ENCODE measurements around the gene OPALIN. TPM values are rescaled to one million over a fixed set of nuclear protein-coding genes. Genes with fewer than 3 reads are reported as not detected.

Gene OPALIN
- polyA plus RNA-seq, 3 donors, result not detected

DNA sequence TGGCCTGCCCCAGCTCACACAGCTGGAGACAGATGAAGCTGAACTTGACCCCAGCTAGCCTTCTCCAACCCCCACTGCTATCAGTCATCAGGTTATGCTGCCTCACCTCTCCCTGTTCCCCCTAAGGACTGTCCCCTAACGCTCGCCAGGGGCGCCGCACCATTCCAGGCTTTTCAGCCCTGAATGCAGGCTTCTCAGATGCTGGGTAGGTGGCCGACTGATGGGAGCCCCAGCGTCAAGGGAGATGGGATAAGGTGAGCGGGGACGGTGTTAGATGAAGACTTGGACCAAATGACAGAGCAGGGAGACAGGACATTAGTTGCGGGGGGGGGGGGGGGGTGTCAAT, 15.8 kb upstream of the OPALIN start:
- DNase-seq, result no peak

DNA sequence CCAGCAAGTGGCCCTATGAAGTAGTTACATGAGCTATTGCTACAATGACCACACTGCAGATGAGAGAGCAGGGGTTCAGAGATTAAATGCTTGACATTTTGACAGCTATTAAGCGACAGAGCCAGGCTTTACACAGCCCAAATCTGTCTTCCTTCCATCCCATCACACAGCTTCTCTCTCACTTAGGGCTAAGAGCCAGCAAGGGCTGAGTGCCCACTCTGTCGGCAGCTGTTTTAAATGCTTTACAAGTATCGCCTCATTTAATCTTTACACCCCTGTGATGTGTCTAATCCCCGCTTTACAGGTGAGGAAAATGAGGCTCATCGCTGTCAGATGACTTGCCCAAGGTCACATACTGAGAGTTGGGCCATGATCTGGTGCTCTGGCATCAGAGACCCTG, 15.2 kb upstream of the OPALIN start:
- DNase-seq, result no peak

DNA sequence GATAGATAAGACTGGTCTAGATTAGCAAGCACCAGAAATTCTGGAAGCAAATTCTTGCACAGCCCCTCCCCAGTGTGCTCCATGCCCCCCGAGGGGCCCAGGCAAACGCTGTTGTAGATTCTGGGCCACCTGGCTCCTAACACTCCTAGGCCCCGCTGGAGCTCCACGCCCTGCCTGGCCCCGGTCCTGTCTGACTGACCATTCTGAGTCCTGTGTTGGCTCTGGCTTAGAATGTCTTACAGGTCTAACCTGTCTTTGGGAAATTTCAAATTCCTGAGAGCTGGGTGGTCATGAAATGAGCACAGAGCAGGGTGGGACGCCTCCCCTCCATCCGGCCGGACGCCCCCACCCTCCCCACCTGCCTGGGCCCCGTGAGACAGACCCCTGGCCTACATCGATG, 12.6 kb upstream of the OPALIN start:
- no peak for DNase-seq

DNA sequence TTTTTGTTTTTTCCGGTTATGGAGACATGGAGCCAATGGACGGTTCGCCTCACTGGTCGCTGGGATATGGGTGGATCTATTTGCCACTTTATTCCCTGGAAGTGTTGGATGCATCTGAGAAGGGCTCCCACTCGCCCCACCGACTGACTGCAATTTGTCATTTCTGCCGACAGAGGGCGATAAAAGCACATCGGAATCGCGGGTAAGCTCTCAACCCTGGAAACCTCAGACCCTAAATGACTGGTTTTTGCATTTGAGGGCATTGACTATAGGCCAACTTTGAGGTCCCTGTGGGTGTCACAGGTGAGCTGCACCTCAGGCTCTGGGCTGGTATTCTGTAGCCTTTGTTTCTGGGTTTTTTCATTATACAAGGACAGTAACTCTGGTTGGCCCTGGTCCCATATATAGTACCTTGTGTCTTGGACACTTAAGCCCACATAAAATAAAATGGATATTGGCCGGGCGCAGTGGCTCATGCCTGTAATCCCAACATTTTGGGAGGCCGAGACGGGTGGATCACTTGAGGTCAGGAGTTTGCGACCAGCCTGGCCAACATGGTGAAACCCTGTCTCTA, 11.9 kb upstream of the OPALIN start:
- peak; percentile 48 for DNase-seq

DNA sequence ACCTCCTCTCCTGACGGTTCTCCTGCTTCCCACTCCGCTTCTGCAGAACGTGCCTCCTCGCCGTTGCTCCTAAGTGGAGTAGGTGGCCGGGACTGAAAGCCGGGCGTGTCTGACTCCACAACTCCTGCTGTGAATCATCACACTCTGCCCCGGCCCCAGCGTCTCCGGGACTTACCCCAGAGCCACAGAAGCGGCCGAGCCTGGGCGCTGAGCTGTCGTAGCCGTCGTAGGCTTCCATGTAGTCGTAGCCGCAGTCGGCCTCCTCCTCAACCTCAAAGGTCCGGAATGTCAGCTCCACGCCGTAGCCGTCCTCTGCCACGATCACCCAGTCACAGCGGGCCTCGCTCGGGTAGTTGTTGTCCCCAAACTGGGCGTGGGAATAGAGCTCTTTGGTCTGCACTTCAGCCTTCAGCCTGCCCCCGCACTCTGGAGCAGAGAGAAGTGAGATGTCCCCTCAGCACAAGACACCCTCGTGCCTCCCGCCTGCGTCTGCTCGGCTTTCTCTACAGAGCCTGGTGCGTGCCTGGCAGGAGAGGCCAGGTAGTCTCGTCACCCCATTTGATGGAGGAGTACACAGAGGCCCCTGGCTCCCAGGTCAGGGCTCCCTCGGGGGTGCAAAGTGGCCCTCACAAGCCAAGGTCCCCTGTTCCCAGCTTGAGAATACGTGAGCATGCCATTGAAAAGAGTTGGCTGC, 11.2 kb upstream of the OPALIN start:
- no peak for DNase-seq

DNA sequence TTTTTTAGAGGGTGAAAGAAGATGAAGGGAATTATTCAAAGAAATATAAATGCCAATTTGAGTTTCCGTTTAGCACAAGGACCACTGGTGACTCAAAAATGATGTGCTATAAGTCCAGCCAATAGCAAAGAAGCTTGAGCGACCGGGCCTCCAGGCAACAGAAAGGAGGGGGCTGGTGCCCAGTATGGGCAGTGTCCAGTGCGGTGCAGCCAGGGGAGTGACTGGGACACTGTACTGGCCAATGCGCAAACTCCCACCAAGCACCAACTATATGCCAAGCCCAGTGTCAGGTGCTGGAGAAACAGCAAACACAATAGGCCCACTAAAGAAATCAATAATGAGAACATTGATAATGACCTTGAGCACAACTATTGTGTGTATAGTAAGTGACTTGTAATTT, 10.2 kb upstream of the OPALIN start:
- no peak for DNase-seq

DNA sequence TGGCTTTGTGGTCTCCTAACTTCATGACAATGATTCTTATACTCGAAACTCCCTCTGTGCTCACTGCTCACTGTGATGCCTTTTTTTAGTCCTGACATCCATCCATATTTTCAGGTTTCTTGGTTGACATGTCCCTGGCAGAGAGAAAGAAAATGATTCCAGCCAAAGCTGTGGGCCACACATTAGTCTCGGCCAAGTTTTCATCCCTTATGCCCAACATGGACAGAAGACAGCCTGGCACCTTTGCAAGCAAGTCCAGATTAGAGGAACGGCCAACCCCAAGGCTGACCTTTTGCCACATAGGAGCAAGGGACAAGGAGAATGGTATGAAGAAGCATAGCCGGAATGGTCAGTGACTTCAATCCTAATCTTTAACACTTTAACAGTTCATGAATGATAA, 8.7 kb upstream of the OPALIN start:
- no peak for DNase-seq

DNA sequence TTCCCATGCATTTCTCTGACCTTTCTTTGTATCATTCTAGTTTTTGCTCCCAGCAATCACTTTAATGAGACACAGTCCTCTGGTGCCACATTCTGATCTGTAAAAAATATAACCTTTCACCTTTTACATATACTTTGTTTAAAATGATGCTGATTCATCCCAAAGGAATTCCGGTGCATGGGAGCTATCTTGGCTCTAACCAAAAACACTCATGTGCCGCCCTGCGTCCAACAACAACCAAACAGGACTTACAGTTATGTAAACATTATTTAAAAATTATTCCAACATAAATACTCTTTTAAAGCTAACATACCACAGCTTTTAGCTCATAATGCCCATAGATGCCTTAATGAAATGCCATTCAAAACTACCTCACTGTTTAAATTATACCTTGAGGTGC, 7.7 kb upstream of the OPALIN start:
- no peak for DNase-seq

DNA sequence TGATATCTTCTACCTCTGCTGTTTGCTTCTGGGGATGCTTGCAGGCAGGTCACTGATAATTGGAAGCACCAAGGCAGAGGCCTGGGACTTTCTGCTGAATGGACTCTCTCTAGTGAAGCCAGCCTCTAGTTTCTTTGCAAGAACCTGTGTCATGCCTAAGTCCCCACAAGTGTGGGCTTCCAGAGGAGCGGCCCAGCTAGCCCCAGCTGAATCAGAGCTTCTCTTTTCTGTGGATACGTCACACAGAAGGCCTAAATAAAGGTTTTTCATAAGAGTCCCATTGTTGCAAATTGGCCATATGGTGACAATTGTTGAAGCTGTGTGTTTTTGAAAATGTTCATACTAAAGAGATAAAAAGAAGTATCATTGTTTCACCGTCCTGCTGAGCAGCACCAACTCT, 6.8 kb upstream of the OPALIN start:
- no peak for DNase-seq

DNA sequence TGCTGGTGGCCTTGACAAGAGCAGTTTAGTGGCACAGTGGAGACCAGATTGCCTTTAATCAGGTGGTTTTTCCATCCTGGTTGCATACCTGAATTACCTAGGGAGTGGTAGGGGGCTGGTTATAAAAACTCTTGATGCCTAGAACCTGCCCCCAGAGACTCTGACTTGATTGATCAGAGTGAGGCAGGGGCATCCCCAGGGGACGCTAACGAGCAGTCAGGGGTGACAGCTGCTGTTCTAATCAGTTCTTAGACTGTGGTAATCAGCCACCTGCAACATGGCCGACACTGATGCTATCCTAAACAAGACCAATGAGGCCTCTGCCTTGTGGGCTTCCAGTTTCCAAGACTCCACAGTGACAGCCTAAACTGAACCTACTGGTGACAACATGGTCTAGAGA, 2.0 kb upstream of the OPALIN start:
- no peak for DNase-seq

DNA sequence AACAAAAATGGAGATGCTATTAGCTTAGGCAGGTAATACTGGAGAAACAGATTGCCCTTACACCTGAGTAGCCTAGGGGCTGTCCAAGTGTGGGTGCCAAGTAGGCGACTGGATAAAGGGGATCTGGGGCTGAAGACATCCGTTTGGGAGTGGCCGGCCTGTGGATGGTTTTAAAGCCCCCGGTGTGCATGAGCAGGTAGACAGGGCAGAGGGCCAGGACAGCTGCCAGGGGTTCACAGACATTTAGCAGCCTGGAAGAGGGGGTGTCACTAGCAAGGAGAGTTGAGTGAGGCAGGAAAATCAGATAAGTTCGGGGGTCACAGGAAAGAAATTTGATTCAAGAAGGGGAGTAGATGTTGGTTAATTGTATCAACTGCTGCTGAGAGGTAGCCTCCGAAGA, 1.5 kb upstream of the OPALIN start:
- no peak for DNase-seq

DNA sequence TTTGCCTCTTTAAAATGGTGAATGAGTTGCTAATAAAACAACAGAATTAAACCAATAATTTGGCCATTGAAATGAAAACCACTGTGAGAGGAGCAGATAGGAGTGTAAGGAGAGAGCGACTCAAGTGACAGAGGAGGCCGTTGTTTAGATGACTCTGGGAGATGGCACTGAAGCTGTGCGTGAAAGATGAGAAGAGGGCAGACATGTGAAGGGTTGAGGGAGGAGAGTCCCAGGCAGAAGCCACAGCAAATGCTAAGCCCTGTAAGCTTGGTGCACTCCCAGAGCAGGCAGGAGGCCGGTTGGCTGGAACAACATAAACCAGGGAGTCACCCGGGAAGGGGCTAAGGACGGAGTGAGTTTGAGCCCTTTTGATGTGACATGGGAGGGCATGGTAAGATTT, 814 bp upstream of the OPALIN start:
- DNase-seq, result no peak

DNA sequence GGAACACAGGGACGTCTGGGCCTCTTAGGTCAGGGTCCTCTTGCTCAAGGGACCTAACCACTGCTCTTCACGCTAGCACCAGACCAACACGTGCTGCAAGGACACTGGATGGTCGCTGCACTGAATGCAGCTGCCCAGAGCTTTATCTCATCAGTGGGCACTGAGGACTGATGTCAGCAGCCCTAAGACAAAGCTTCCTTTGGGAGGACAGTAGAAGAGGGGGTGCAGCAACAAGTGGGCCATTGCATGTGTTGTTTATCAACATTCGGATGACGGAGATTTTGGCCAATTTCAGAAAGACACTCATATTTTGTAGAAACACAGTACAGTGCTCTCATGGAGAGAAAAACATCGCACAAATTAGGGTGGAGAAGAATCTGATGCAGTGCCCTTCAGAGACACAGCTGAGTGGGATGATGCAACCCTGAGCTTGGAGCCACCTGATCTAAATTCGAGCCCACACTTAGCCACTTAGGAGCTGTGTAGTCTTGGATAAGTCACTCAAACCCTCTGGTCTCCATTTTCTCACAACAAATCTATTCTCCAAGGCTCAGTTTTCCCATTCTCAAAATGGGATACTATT, 1.7 kb downstream of the OPALIN start:
- no peak for DNase-seq

DNA sequence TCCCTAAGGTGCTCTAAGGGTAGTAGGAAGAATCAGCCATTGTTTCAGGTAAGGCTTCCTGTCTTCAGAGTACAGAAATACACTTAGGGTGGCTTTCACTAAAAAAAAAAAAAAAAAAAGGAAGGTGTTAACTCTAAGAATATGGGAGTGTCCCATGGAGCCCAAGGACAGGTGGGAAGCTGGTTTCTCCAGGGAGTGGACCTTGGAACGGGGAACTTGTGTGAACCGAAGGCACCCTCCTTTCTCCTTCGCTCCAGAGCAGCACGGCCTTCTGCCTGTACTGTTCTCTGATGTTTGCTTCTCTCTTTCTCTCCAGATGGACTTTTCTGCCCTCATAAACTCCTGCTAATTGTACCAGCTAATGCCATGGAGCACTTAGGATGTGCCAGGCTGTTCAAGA, 6.2 kb downstream of the OPALIN start:
- DNase-seq, result no peak

DNA sequence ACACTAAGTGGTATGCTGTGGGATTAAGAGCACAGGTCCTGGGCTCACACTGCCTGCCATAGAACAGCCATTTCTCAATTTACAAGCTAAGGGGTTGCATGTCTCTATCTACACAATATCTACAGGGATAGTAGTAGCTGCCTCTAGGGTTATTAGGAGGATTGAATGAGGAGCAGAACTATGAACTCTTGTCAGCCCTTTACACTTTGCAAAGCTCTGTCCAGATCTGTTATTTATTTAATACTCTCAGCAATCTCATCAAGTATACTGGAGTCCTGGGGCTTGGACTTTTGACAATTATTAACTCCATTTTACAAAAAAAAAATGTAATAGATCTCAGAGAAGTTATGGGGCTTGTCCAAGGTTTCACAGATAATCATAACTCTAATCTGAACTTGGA, 6.8 kb downstream of the OPALIN start:
- DNase-seq, result no peak

DNA sequence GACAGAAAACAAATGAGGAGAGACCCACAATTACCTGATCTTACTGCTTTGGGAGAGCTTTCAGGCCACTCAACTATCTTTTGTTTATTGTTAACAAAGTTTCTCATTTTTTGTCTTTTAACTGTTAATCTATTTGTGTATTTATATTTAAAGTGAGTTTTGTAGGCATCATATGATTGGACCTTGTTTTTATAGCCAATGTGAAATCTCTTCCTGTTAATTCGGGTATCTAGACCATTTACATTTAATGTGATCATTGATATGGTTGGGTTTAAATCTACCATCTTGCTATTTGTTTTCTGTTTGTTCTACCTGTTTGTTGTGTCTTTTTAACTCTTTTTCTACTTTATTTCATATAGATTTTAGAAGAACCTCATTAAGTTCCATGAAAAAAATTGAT, 12.5 kb downstream of the OPALIN start:
- no peak for DNase-seq

DNA sequence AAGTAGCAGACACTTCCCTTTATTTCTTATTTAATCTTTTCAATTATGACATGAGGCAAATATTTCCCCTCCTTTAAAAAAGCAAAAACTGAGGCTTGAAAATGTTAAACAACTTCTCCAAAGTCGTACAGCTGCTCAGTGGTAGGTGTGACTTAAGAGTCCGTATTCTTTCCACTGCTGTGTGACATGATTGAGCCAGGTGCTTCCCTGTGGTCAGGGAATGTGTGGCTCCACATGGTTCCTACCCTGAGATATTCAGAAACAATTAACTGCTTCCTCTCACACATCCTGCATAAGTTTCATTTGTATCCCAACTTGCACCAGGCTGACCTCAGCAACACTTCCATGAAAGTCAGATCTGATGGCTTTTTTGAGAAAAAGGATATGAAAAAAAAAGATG, 13.6 kb downstream of the OPALIN start:
- no peak for DNase-seq

DNA sequence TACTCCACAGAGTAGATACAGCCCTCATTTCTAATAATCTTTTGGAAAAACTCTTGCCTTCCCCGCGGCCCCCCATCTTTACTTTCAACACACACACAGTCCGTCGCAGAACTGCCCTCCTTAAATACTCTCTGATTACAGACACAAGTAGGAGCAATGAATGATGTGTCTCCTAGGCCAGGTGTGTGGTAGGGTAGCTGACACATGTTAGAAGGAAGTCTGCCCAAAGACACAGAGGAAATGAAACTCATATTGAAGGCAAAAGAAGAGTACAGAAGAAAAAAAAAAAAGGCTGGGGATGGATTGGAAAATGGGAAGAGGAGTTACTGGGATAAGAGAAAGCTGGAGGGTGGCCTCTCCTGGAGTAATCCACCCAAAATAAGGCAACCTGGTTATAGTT, 14.6 kb downstream of the OPALIN start:
- no peak for DNase-seq

DNA sequence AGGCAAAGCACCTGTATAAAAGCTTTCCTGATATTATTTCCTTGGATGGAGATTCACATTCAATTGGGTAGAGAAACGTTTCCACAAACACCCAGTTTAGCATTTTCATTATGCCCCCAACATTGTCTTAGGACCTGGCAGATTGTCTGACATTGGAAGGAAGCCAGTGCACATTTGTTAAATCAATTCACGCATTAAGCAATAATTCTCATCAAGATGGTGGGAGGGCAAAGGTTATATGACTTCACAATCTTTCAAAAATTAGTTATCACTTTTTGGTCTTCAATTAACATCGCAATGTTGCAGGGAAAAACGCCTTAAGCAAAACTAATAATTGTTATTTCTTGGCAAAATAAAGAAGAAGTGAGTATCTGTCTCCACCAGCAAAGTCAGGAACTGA, 16.4 kb downstream of the OPALIN start:
- DNase-seq, result no peak

DNA sequence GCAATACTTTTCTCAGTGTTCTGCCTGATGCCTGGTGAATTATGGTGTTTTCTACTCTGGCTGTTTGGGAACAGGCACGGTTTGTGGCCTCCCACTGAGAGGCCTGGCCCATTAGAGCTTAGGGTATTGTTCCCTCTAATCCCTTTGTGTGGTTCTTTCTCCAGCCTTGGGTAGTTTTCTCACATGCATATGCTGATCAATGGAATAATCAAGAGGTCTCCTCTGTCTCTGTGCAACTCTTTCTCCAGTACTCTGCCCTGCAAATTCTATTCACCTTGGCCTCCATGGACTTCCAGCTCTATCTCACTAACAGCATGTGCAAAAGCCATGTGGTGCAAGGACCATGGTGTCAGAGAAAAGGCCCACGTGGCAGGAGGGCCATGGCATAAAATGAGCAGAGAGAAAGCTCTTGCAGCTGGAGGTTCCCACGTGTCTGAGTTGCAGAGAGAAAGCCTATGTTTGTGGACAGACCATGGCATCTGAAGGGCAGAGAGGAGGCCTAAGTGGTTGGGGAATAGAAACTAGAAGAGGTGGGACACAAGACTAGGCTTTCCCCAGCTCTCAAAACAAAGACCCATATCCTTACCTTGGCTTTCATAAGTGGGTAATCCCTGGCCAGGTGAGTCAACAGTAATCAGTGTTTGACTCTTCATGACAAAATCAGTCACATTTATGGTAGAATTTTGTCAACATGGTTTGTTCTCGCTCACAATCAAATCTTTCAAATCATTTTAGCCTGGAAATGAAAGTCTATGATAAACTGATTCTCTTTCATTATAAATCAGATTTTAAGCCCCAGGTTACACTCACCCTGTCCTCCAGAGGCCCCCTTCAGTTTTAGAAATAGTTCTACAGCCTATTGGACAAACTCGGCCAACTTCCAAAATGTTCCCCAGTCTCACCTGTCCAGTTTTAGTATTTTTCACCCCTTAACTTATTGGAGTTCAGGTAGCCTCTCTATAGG, 17.3 kb downstream of the OPALIN start:
- DNase-seq, result no peak

DNA sequence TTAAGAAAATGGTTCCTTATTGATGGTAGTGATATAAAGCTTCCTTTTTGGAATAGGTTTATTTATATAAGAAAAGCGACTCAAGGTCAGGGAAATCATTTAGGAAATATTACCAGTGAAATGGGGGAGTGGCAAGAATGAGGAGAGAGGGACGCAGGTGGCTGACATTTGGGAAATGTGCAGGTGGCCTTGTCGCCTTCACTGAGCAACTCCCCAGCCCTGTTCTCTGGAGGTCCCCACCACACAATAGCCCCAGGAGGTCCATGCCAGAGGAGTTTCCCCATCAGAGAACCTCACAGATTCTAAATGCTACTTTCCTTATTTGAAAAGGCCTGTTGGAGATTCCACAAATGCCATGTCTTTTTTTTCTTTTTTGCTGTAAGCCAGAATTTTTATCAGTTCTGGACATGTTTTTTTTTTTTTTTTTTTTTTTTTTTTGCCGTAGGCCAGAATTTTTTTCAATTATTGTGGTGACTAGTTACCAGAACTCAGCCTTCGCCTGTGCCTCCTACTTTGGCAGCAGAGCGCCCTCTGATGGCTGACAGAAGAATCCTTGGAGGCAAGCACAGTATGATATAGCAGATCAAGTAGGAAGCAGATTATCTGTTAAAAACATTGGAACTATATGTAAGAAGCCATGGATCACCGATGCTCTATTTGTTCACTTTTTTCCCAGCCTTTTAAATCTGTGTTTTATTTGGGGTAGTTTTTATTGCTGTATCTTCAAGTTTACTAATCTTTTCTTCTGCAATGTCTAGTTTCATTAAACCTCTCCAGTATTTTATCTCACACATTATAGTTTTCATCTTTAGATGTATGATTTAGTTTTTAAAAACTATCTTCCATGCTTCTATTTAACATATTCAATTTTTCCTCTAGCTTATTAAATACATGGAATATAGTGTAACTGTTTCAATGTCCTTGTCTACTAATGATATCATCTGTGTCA, 18.6 kb downstream of the OPALIN start:
- DNase-seq, result peak; percentile 54

DNA sequence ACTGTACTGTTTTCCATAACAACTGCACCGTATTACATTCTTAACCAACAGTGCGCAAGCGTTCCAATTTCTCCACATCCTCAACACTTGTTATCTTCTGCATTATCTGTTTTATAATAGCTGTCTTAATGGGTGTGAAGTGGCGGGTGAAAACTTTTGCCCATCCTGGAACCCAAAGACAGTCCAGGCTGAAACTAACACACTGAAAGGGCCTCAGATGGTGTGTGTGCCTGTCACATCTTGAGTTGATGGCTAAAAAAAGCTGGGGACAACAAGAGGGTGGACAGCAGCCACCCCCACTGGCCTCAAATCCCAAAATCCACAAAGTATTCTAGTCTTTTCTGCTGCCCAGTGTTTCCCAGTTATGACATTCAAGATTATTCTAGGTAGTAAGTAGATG, 19.4 kb downstream of the OPALIN start:
- no peak for DNase-seq

Data from renal pelvis (tissue), 4 donors.